IMR-90 (cell line): ENCODE results near the gene FAM204A.

Experiments used
- FOS ChIP-seq: fragments of 150-350 bp; IDR thresholded peaks from 2 replicates; pipeline ENCODE4 v1.6.1; 2016; ENCODE audit warnings: low read depth, low read length
- MAFK ChIP-seq: IDR thresholded peaks from 2 replicates; pipeline ENCODE4 v1.6.1; 2012; ENCODE audit warnings: low read depth, low read length, improper control_type of control experiment
- MAZ ChIP-seq: IDR thresholded peaks from 2 replicates; pipeline ENCODE4 v1.6.1; 2012; ENCODE audit warnings: low read depth, mild to moderate bottlenecking, low read length, improper control_type of control experiment, moderate library complexity, borderline replicate concordance
- NFE2L2 ChIP-seq: fragments of 150-350 bp; IDR thresholded peaks from 2 replicates; pipeline ENCODE4 v1.6.1; 2016; ENCODE audit warnings: low read depth, mild to moderate bottlenecking, low read length
- POLR2A ChIP-seq: IDR thresholded peaks from 2 replicates; pipeline ENCODE4 v1.6.1; 2012; ENCODE audit warnings: mild to moderate bottlenecking, low read depth, low read length
- TF ChIP-seq, protein P1 (sequence below): conservative IDR thresholded peaks from 2 replicates; pipeline ENCODE4 v1.5.1; 2012; ENCODE audit warnings: mild to moderate bottlenecking, low read depth, low read length, improper control_type of control experiment

- TF ChIP-seq MAFK, result no peak
- TF ChIP-seq MAZ, result no peak
- TF ChIP-seq, protein P1, sequence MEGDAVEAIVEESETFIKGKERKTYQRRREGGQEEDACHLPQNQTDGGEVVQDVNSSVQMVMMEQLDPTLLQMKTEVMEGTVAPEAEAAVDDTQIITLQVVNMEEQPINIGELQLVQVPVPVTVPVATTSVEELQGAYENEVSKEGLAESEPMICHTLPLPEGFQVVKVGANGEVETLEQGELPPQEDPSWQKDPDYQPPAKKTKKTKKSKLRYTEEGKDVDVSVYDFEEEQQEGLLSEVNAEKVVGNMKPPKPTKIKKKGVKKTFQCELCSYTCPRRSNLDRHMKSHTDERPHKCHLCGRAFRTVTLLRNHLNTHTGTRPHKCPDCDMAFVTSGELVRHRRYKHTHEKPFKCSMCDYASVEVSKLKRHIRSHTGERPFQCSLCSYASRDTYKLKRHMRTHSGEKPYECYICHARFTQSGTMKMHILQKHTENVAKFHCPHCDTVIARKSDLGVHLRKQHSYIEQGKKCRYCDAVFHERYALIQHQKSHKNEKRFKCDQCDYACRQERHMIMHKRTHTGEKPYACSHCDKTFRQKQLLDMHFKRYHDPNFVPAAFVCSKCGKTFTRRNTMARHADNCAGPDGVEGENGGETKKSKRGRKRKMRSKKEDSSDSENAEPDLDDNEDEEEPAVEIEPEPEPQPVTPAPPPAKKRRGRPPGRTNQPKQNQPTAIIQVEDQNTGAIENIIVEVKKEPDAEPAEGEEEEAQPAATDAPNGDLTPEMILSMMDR, result no peak
- no peak for TF ChIP-seq FOS
- TF ChIP-seq NFE2L2, result no peak
- TF ChIP-seq POLR2A, result no peak
These were observed 77.2 kb downstream of the FAM204A start for GRCh38 chr10:118264838-118265470.
